Measurements from ENCODE around the gene DRAXIN.

GRCh38 chr1:11727119-11727518, 35.6 kb downstream of the DRAXIN start:
- TF ChIP-seq ZNF830 (tag by site-specific recombination; IDR thresholded peaks at IDR 0.05; ENCODE audit: low read depth), result no peak
- no peak for TF ChIP-seq WT1 (tag by site-specific recombination; IDR thresholded peaks at IDR 0.05)
- TF ChIP-seq CTCF (tag by site-specific recombination; IDR thresholded peaks at IDR 0.05), result no peak
- TF ChIP-seq, protein P1, sequence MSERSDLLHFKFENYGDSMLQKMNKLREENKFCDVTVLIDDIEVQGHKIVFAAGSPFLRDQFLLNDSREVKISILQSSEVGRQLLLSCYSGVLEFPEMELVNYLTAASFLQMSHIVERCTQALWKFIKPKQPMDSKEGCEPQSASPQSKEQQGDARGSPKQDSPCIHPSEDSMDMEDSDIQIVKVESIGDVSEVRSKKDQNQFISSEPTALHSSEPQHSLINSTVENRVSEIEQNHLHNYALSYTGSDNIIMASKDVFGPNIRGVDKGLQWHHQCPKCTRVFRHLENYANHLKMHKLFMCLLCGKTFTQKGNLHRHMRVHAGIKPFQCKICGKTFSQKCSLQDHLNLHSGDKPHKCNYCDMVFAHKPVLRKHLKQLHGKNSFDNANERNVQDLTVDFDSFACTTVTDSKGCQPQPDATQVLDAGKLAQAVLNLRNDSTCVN (tag by site-specific recombination; optimal IDR thresholded peaks at IDR 0.05), result no peak

Measured in HEK293 (cell line).